ENCODE data around the gene FAM110C. TPM values are rescaled to one million over a fixed set of nuclear protein-coding genes. Genes with fewer than 3 reads are reported as not detected.

FAM110C gene
- total and polyA plus RNA-seq, 2 of the 8 experiments (the other 6 are each of a cell fraction or from before 2014, with no cell fraction given): 4.8 to 13.2 TPM

- TF ChIP-seq BRCA1 (IDR thresholded peaks at IDR 0.05; ENCODE audit: low read depth, low read length): no peak
These were observed 769 bp downstream of the FAM110C start (continued) for GRCh38 chr2:45342-46130.
